Body of pancreas (tissue), 4 donors: ENCODE data around the gene LTV1. TPM values are rescaled to one million over a fixed set of nuclear protein-coding genes. Genes with fewer than 3 reads are reported as not detected.

Experiments used
- ATAC-seq: fragments of 150-250 bp; one replicate; pipeline ENCODE4 v1.9.1; 2016
- DNase-seq, 4 donors: peaks; one replicate each; pipeline ENCODE4 v3.0.0-alpha.2; 2019
- H3K27ac ChIP-seq, 4 donors: fragments of 200-600 bp; sonication (generic); 1 replicate in 3 of 4; 2 replicates in 1 of 4; pipeline versions ENCODE4 v1.5.1 to v1.6.1; 2016 to 2019; ENCODE audit warnings: mild to moderate bottlenecking in 1 of 4, mixed read lengths in 1 of 4, moderate library complexity in 1 of 4
- H3K27me3 ChIP-seq, 2 donors: fragments of 200-600 bp; sonication (generic); one replicate each; pipeline ENCODE4 v1.6.0; 2016; ENCODE audit warnings: mild to moderate bottlenecking in 1 of 2
- H3K36me3 ChIP-seq, 2 donors: fragments of 200-600 bp; sonication (generic); replicated peaks in 1 of 2; 2 replicates each; pipeline ENCODE4 v1.5.1; 2016; ENCODE audit warnings: low read depth in 2 of 2; ENCODE audit not compliant: insufficient read depth in 1 of 2
- H3K4me1 ChIP-seq: fragments of 200-600 bp; sonication (generic); one replicate; pipeline ENCODE4 v1.6.0; 2016
- H3K4me3 ChIP-seq, 2 donors: fragments of 200-600 bp; sonication (generic); 1 replicate in 1 of 2; 2 replicates in 1 of 2; pipeline ENCODE4 v1.5.1; 2016 to 2019
- H3K9me3 ChIP-seq, 3 donors: fragments of 200-600 bp; sonication (generic); 1 replicate in 2 of 3; 2 replicates in 1 of 3; pipeline ENCODE4 v1.5.1; 2016
- POLR2A ChIP-seq, 3 donors: fragments of 450-650 bp; IDR thresholded peaks; one replicate each; pipeline ENCODE4 v1.6.1; 2016; ENCODE audit warnings: antibody characterized with exemption in 3 of 3, mild to moderate bottlenecking in 2 of 3
- WGBS, 2 donors: methylation state at CpG; one replicate each; pipeline ENCODE4 v1.1.5; 2017; 5-methylcytosine and 5-hydroxymethylcytosine counted together
- intact Hi-C: fragments of 100-400 bp; cut with DNase I; formaldehyde crosslinking; loops from one replicate; pipeline ENCODE4 v1.15.1; 2023
- total RNA-seq, 2 donors: library from RNA; depleted of rRNA; stranded (reverse); fragments of >200 nt; gene quantifications; one replicate each; pipeline ENCODE4 v1.1.0, GENCODE V29; 2016
- TF ChIP-seq, protein P1 (sequence below), 7 experiments: fragments of 450-650 bp in 4 of 7; fragments of 200-600 bp in 3 of 7; sonication (generic) in 3 of 7; IDR thresholded peaks; one replicate each; pipeline ENCODE4 v1.5.1; 2016 to 2019; ENCODE audit warnings: antibody characterized with exemption in 7 of 7

Gene LTV1
- total RNA-seq, 2 donors from 2014 or later, result 6.7 to 6.9 TPM

DNA sequence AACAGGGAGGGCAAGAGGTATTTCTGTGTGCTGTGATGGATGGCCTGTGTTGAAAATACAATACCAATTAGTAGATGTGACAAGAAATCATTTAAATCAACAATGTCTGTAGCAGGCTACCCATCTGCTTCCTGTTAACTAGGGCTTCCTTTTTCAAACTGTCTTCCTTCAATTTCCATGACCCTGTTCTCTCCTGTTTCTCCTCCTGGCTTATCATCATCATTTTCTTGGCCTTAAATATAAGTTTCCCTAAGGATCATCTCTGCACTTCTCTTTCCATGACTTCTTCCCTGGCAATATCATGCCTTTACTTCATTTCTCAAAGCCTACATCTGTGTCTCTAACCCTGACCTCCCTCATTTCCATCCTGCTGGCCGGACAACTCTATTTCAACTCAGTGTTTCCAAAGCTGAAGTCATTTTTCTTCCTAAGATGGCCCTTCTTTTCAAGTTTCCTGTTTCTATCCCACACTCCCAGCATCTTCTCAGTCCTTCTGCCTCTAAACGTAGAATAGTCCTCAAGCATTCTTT, 39.3 kb downstream of the LTV1 start:
- DNase-seq (no peak), ATAC-seq (no peak)
- no peak for TF ChIP-seq POLR2A (IDR thresholded peaks at IDR 0.05)
- TF ChIP-seq, protein P1, sequence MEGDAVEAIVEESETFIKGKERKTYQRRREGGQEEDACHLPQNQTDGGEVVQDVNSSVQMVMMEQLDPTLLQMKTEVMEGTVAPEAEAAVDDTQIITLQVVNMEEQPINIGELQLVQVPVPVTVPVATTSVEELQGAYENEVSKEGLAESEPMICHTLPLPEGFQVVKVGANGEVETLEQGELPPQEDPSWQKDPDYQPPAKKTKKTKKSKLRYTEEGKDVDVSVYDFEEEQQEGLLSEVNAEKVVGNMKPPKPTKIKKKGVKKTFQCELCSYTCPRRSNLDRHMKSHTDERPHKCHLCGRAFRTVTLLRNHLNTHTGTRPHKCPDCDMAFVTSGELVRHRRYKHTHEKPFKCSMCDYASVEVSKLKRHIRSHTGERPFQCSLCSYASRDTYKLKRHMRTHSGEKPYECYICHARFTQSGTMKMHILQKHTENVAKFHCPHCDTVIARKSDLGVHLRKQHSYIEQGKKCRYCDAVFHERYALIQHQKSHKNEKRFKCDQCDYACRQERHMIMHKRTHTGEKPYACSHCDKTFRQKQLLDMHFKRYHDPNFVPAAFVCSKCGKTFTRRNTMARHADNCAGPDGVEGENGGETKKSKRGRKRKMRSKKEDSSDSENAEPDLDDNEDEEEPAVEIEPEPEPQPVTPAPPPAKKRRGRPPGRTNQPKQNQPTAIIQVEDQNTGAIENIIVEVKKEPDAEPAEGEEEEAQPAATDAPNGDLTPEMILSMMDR (IDR thresholded peaks at IDR 0.05), result no peak
- 66 to 71% methylated on average over 2 of the region's 2 CpGs for WGBS, 2 donors
- intact Hi-C loops, result no loop called here
- H3K36me3 ChIP-seq, result no peaks in the 10 kb centered on the region
- no peak overlapping the region for H3K4me3 ChIP-seq
- H3K27me3 ChIP-seq, result no peaks in the 10 kb centered on the region
- H3K9me3 ChIP-seq, result no peaks in the 10 kb centered on the region
- H3K4me1 ChIP-seq, result no peaks in the 10 kb centered on the region
- H3K27ac ChIP-seq, result no peak overlapping the region

GRCh38 chr6:143884216-143884900, 41.2 kb downstream of the LTV1 start:
- intact Hi-C loops, result no loop called here
- TF ChIP-seq POLR2A (IDR thresholded peaks at IDR 0.05), result no peak
- TF ChIP-seq, protein P1 (IDR thresholded peaks at IDR 0.05), result no peak
- no peaks in the 10 kb centered on the region for H3K9me3 ChIP-seq
- no peak overlapping the region for H3K27ac ChIP-seq
- no peaks in the 10 kb centered on the region for H3K4me1 ChIP-seq
- no peaks in the 10 kb centered on the region for H3K27me3 ChIP-seq
- no peak overlapping the region for H3K4me3 ChIP-seq
- WGBS, 2 donors, result 69 to 72% methylated on average over 7 of the region's 7 CpGs
- no peak for DNase-seq
- no peaks in the 10 kb centered on the region for H3K36me3 ChIP-seq
- ATAC-seq, result no peak

DNA sequence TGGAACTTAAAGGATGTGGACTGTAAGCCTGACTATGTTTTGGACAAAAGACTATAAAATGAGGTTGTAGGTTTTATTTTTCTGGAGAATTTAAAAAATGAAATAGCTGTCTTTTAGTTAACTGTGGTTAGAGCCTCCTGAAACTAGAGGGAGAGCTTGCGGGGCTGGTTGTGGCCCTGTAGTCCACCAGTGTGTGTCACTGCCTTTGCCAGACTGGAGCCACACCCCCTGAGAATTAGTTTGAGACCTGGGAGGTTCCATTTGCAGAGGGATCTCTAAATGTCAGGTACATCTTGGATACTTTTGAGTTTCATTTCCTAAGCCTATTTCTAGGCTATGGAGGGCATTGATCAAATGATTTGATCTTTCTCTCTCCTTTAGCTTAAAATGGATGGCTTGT, 42.0 kb downstream of the LTV1 start:
- H3K27ac ChIP-seq, result no peak overlapping the region
- no peak overlapping the region for H3K4me3 ChIP-seq
- H3K27me3 ChIP-seq, result no peaks in the 10 kb centered on the region
- H3K4me1 ChIP-seq, result no peaks in the 10 kb centered on the region
- H3K9me3 ChIP-seq, result no peaks in the 10 kb centered on the region
- ATAC-seq, result no peak
- H3K36me3 ChIP-seq, result no peaks in the 10 kb centered on the region
- no peak for DNase-seq
- 94 to 100% methylated on average over 1 of the region's 1 CpG for WGBS, 2 donors
- TF ChIP-seq, protein P1 (IDR thresholded peaks at IDR 0.05), result no peak
- TF ChIP-seq POLR2A (IDR thresholded peaks at IDR 0.05), result no peak
- intact Hi-C loops, result no loop called here

DNA sequence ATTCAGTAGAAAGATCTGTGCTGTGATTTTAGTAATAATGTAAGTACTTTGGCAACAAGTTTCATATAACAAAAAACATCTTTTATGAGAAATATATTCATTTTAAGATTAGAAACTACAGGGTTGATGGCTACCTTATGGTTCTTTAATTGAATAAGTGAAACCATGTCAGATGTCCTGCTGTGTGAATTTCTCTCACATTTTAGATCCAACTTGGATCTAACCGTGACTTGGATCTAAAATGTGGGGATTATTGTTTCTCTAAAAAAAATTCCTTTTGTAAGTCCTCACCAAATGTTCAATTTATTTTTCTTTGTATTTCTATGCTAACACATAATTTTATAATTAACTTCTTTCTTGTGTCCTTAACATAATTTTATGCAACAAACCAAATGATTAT, 51.5 kb downstream of the LTV1 start:
- 93 to 98% methylated on average over 1 of the region's 1 CpG for WGBS, 2 donors
- ATAC-seq (no peak), DNase-seq (no peak)
- no peaks in the 10 kb centered on the region for H3K27me3 ChIP-seq
- H3K27ac ChIP-seq, result no peak overlapping the region
- no peaks in the 10 kb centered on the region for H3K36me3 ChIP-seq
- no peak for TF ChIP-seq POLR2A (IDR thresholded peaks at IDR 0.05)
- TF ChIP-seq, protein P1 (IDR thresholded peaks at IDR 0.05), result no peak
- H3K9me3 ChIP-seq, result no peaks in the 10 kb centered on the region
- H3K4me3 ChIP-seq, result no peak overlapping the region
- H3K4me1 ChIP-seq, result peaks cover 8% of the 10 kb centered on the region
- intact Hi-C loops, result no loop called here
